Liver (tissue), 9 donors: ENCODE results near the gene AEN. TPM values are rescaled to one million over a fixed set of nuclear protein-coding genes. Genes with fewer than 3 reads are reported as not detected.

ENCODE experiments used
- DNase-seq: peaks from one replicate; pipeline ENCODE4 v3.0.0-alpha.2; 2017; ENCODE audit warnings: low spot score
- H3K27ac ChIP-seq, 2 donors: one replicate each; pipeline ENCODE4 v1.7.0; 2013; ENCODE audit warnings: inconsistent platforms in 2 of 2, low read length in 2 of 2, control low read depth in 1 of 2, low read depth in 1 of 2, mild to moderate bottlenecking in 1 of 2
- H3K27me3 ChIP-seq, 4 donors: one replicate each; pipeline versions ENCODE4 v1.6.1 to v1.7.0; 2013; ENCODE audit warnings: low read length in 3 of 4, inconsistent platforms in 1 of 4, mild to moderate bottlenecking in 1 of 4, moderate library complexity in 1 of 4; ENCODE audit not compliant: control insufficient read depth in 4 of 4, insufficient read depth in 4 of 4
- H3K36me3 ChIP-seq, 4 donors: one replicate each; pipeline versions ENCODE4 v1.6.1 to v1.7.0; 2013; ENCODE audit warnings: low read length in 3 of 4, mild to moderate bottlenecking in 3 of 4, low read depth in 1 of 4, moderate library complexity in 1 of 4; ENCODE audit not compliant: control insufficient read depth in 4 of 4, insufficient read depth in 3 of 4
- H3K4me1 ChIP-seq, 4 donors: one replicate each; pipeline versions ENCODE4 v1.6.1 to v1.7.0; 2013; ENCODE audit warnings: low read length in 3 of 4, mild to moderate bottlenecking in 3 of 4, moderate library complexity in 1 of 4; ENCODE audit not compliant: control insufficient read depth in 4 of 4, insufficient read depth in 4 of 4
- H3K4me3 ChIP-seq, 3 donors: one replicate each; pipeline versions ENCODE4 v1.6.1 to v1.7.0; 2013; ENCODE audit warnings: low read length in 3 of 3, control low read depth in 1 of 3, low read depth in 1 of 3, mild to moderate bottlenecking in 1 of 3
- H3K9ac ChIP-seq, 2 donors: one replicate each; pipeline ENCODE4 v1.7.0; 2013; ENCODE audit warnings: low read length in 2 of 2, mild to moderate bottlenecking in 2 of 2, moderate library complexity in 2 of 2, control low read depth in 1 of 2, low read depth in 1 of 2
- H3K9me3 ChIP-seq, 4 donors: one replicate each; pipeline versions ENCODE4 v1.6.1 to v1.7.0; 2013; ENCODE audit warnings: low read length in 3 of 4; ENCODE audit not compliant: control insufficient read depth in 4 of 4
- FOXA2 ChIP-seq: IDR thresholded peaks from 2 replicates; pipeline ENCODE4 v1.6.1; 2016; ENCODE audit warnings: antibody characterized with exemption
- GABPA ChIP-seq, 2 donors: IDR thresholded peaks in 1 of 2; conservative IDR thresholded peaks in 1 of 2; 2 replicates each; pipeline ENCODE4 v1.6.1; 2016; ENCODE audit warnings: antibody characterized with exemption in 2 of 2, mild to moderate bottlenecking in 1 of 2, moderate library complexity in 1 of 2
- HNF4A ChIP-seq, 2 donors: conservative IDR thresholded peaks; 2 replicates each; pipeline ENCODE4 v1.6.1; 2016; ENCODE audit warnings: antibody characterized with exemption in 2 of 2, mild to moderate bottlenecking in 2 of 2
- HNF4G ChIP-seq: IDR thresholded peaks from 2 replicates; pipeline ENCODE4 v1.6.1; 2016; ENCODE audit warnings: antibody characterized with exemption
- NR2F2 ChIP-seq: IDR thresholded peaks from 2 replicates; pipeline ENCODE4 v1.6.1; 2016; ENCODE audit warnings: antibody characterized with exemption
- RAD21 ChIP-seq, 2 donors: IDR thresholded peaks; 2 replicates each; pipeline ENCODE4 v1.6.1; 2016; ENCODE audit warnings: antibody characterized with exemption in 2 of 2, mild to moderate bottlenecking in 2 of 2
- TAF1 ChIP-seq: conservative IDR thresholded peaks from 2 replicates; pipeline ENCODE4 v1.6.1; 2016; ENCODE audit warnings: antibody characterized with exemption, mild to moderate bottlenecking
- WGBS: extraction: QIAGEN DNeasy Blood & Tissue Kit; methylation state at CpG from one replicate; pipeline ENCODE4 v1.1.7; 2013; 5-methylcytosine and 5-hydroxymethylcytosine counted together
- polyA plus RNA-seq, 2 donors: library from polyadenylated mRNA; stranded (reverse) in 1 of 2; unstranded in 1 of 2; fragments of 200-250 nt in 1 of 2; fragments of >200 nt in 1 of 2; fragmentation: Nextera tagmentation in 1 of 2; extraction: Ambion mirVana in 1 of 2; gene quantifications; one replicate each; pipeline versions ENCODE4 v1.2.1 to v1.2.3, GENCODE V29; 2013 to 2015
- total RNA-seq, 2 donors: library from RNA; depleted of rRNA; stranded (reverse); fragments of >200 nt; gene quantifications; one replicate each; pipeline ENCODE4 v1.2.3, GENCODE V29; 2014
- TF ChIP-seq, protein P1 (sequence below): IDR thresholded peaks from 2 replicates; pipeline ENCODE4 v1.6.1; 2016; ENCODE audit warnings: antibody characterized with exemption, mild to moderate bottlenecking
- TF ChIP-seq, protein P2 (sequence below): IDR thresholded peaks from 2 replicates; pipeline ENCODE4 v1.6.1; 2016; ENCODE audit warnings: antibody characterized with exemption
- TF ChIP-seq, protein P3 (sequence below): fragments of 150-350 bp; IDR thresholded peaks from 2 replicates; pipeline ENCODE4 v1.5.1; 2017; ENCODE audit warnings: improper control_type of control experiment, low read depth, low read length; ENCODE audit not compliant: missing input control
- donor health status: healthy.
- donor health status: healthy.
- donor health status: healthy.
- donor health status: healthy.
- donor health status: healthy.

AEN gene
- total and polyA plus RNA-seq, 4 donors = 2.8 to 19.2 (median 10.5) TPM

DNA sequence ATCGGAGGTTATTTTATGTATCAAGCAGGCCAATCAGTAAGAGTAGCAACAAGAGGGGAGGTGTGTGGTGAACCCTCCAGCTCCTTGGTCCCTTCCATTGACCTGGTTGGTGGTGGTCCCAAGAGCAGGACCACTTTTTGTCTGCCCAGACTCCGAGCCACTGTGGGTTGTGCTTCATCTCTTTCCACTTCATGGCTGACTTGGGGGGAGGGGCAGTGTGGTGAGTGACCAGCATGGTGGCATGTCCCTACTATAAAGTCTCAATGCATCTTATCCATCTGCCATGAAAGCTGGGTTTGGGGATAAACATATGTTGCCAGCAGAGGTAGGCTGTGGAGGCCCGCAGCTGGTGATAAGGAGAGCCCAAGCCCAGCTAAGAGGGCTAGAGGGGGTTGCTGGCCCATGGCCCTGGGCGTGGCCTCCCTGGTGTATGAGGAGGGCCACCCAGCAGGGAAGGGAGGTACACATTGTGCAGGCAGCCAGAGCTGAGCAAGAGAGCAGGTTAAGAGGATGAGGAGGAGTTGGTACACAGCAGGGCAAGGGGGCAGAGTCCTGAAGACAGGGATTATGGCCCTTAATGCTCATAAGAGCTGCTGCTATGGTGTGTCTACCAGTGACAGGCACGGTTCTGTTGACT lies 7.0 kb downstream of the AEN start (continued):
- TF ChIP-seq, protein P1, sequence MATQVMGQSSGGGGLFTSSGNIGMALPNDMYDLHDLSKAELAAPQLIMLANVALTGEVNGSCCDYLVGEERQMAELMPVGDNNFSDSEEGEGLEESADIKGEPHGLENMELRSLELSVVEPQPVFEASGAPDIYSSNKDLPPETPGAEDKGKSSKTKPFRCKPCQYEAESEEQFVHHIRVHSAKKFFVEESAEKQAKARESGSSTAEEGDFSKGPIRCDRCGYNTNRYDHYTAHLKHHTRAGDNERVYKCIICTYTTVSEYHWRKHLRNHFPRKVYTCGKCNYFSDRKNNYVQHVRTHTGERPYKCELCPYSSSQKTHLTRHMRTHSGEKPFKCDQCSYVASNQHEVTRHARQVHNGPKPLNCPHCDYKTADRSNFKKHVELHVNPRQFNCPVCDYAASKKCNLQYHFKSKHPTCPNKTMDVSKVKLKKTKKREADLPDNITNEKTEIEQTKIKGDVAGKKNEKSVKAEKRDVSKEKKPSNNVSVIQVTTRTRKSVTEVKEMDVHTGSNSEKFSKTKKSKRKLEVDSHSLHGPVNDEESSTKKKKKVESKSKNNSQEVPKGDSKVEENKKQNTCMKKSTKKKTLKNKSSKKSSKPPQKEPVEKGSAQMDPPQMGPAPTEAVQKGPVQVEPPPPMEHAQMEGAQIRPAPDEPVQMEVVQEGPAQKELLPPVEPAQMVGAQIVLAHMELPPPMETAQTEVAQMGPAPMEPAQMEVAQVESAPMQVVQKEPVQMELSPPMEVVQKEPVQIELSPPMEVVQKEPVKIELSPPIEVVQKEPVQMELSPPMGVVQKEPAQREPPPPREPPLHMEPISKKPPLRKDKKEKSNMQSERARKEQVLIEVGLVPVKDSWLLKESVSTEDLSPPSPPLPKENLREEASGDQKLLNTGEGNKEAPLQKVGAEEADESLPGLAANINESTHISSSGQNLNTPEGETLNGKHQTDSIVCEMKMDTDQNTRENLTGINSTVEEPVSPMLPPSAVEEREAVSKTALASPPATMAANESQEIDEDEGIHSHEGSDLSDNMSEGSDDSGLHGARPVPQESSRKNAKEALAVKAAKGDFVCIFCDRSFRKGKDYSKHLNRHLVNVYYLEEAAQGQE = no peak
- TF ChIP-seq HNF4G = no peak

DNA sequence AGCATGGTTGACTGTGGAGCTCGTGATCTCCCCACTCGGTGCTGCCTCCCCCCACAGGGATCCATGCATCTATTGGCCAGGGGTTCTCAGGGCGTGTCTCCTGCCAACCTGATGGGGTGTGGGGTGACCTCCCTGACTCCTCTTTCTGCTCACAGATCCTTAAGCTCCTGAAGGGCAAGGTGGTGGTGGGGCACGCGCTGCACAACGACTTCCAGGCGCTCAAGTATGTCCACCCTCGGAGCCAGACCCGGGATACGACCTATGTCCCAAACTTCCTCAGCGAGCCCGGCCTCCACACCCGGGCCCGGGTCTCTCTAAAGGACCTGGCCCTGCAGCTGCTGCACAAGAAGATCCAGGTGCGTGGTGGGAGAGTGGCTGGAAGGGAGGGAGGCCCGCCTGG lies 7.9 kb downstream of the AEN start:
- Histone ChIP-seq H3K9me3 (no peaks in the 10 kb centered on the region), H3K27me3 (no peaks in the 10 kb centered on the region), H3K4me3 (no peak overlapping the region), H3K27ac (no peak overlapping the region), H3K4me1 (peaks cover 0 to 10% (median 1%) of the 10 kb centered on the region in 4 donors), H3K9ac (no peak overlapping the region), H3K36me3 (peaks cover 1 to 27% (median 25%) of the 10 kb centered on the region in 4 donors)
- TF ChIP-seq, protein P1 = no peak
- TF ChIP-seq, protein P2, sequence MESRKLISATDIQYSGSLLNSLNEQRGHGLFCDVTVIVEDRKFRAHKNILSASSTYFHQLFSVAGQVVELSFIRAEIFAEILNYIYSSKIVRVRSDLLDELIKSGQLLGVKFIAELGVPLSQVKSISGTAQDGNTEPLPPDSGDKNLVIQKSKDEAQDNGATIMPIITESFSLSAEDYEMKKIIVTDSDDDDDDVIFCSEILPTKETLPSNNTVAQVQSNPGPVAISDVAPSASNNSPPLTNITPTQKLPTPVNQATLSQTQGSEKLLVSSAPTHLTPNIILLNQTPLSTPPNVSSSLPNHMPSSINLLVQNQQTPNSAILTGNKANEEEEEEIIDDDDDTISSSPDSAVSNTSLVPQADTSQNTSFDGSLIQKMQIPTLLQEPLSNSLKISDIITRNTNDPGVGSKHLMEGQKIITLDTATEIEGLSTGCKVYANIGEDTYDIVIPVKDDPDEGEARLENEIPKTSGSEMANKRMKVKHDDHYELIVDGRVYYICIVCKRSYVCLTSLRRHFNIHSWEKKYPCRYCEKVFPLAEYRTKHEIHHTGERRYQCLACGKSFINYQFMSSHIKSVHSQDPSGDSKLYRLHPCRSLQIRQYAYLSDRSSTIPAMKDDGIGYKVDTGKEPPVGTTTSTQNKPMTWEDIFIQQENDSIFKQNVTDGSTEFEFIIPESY = no peak
- no peak for TF ChIP-seq HNF4A (conservative IDR thresholded peaks at IDR 0.05)
- TF ChIP-seq FOXA2 = no peak
- TF ChIP-seq, protein P3, sequence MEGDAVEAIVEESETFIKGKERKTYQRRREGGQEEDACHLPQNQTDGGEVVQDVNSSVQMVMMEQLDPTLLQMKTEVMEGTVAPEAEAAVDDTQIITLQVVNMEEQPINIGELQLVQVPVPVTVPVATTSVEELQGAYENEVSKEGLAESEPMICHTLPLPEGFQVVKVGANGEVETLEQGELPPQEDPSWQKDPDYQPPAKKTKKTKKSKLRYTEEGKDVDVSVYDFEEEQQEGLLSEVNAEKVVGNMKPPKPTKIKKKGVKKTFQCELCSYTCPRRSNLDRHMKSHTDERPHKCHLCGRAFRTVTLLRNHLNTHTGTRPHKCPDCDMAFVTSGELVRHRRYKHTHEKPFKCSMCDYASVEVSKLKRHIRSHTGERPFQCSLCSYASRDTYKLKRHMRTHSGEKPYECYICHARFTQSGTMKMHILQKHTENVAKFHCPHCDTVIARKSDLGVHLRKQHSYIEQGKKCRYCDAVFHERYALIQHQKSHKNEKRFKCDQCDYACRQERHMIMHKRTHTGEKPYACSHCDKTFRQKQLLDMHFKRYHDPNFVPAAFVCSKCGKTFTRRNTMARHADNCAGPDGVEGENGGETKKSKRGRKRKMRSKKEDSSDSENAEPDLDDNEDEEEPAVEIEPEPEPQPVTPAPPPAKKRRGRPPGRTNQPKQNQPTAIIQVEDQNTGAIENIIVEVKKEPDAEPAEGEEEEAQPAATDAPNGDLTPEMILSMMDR = no peak
- no peak for TF ChIP-seq RAD21 (IDR thresholded peaks at IDR 0.05)
- TF ChIP-seq NR2F2 = no peak
- TF ChIP-seq GABPA (IDR thresholded peaks at IDR 0.05 in 1 of 2, conservative IDR thresholded peaks at IDR 0.05 in 1 of 2) = no peak
- no peak for TF ChIP-seq TAF1
- DNase-seq = no peak
- WGBS = 91% methylated on average over 16 of the region's 16 CpGs
